Measurements from ENCODE around the gene SUV39H1. TPM values are rescaled to one million over a fixed set of nuclear protein-coding genes. Genes with fewer than 3 reads are reported as not detected.

The SUV39H1 gene
- total and polyA plus RNA-seq, 2 of the 13 experiments (the other 11 are each of a cell fraction or from before 2014, with no cell fraction given) = 5.2 to 10.1 TPM

DNA sequence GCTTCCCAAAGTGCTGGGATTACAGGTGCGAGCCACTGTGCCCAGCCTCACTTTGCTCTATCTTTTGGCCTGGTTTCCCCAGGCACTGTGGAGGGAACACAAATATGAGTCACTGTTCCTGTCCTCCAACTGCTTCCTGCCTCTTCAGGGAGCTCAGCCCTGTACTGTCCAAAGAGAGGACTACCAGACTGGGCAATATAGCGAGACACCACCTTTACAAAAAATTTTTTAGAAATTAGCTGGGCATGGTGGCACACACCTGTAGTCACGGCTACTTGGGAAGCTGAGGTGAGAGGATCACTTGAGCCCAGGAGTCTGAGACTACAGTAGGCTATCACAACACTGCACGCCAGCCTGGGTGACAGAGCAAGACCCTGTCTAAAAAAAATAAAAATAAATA, 29.9 kb upstream of the SUV39H1 start:
- intact Hi-C loops (cut with micrococcal nuclease; ENCODE audit: unreplicated experiment) (no loop called here), in situ Hi-C loops (cut with HindIII; ENCODE audit: extremely low pct_ligation_motif_present, low pct_unique_long_range_greater_than_20kb) (no loop called here)
- Histone ChIP-seq H3K4me3 (replicated peaks in 1 of 3; ENCODE audit: insufficient read depth in 1 of 3, low read depth in 2 of 3, low read length in 3 of 3) (no peak overlapping the region), H3K79me2 (ENCODE audit: insufficient read depth, low read length) (no peaks in the 10 kb centered on the region), H2AFZ (ENCODE audit: low read length) (no peak overlapping the region), H4K20me1 (ENCODE audit: insufficient read depth, low read length) (no peaks in the 10 kb centered on the region), H3K4me1 (ENCODE audit: insufficient read depth, low read length) (peaks cover 13% of the 10 kb centered on the region), H3K9me3 (ENCODE audit: low read length) (no peaks in the 10 kb centered on the region), H3K4me2 (ENCODE audit: low read depth, low read length) (no peak overlapping the region), H3K36me3 (replicated peaks in 1 of 2; ENCODE audit: control insufficient read depth in 1 of 2, insufficient read depth in 2 of 2, low read length in 2 of 2) (no peaks in the 10 kb centered on the region), H3K27me3 (ENCODE audit: control insufficient read depth in 1 of 2, insufficient read depth in 2 of 2, low read length in 2 of 2) (no peaks in the 10 kb centered on the region), H3K27ac (ENCODE audit: extremely low read length, insufficient read depth, low read length) (no peak overlapping the region), H3K9ac (ENCODE audit: insufficient read depth, low read depth, low read length) (no peak overlapping the region)
- DNase-seq (ENCODE audit: low spot score) (no peak), FAIRE-seq (no peak), ATAC-seq (no peak)
- POLR2A ChIA-PET = interaction anchor here (1.6 kb wide), 1 partner anchor 10 kb away, joined by 7 read pairs; no protein-coding TSS in a partner anchor
- no TSS peak for BruUV-seq (replicated peaks)
- TF ChIP-seq KDM5A (IDR thresholded peaks at IDR 0.05; ENCODE audit: borderline replicate concordance, low read length) (no peak), ZNF205 (CRISPR knock-in tag; IDR thresholded peaks at IDR 0.05) (no peak), ZNF121 (CRISPR knock-in tag; IDR thresholded peaks at IDR 0.05) (peak; percentile 66; the same call in 1 of the 2 replicates)
- 100% methylated on average over 2 of the region's 4 CpGs for WGBS (ENCODE audit: low lambda C conversion rate)
- CTCF ChIA-PET (ENCODE audit: low intra/inter-chr PET ratio, low total read pairs) = no interaction called here

DNA sequence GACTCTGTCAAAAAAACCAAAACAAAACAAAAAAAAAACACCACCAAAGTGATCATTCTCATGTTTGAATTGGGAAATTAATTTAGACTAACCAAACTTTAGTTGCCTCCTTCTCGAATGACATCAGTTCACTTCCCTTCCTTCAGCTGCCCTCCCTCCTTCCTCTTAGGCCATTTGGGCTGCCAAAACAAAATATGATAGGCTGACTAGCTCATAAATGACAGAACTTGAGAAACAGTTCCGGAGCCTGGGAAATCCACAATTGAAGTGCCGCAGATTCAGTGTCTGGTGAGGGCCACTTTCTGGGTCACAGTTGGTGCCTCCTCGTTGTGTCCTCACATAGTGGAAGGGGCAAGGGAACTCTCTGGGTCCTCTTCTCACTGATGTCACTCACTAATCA, 29.0 kb upstream of the SUV39H1 start:
- Histone ChIP-seq H3K79me2 (ENCODE audit: insufficient read depth, low read length) (no peaks in the 10 kb centered on the region), H2AFZ (ENCODE audit: low read length) (no peak overlapping the region), H3K9ac (ENCODE audit: insufficient read depth, low read depth, low read length) (no peak overlapping the region), H4K20me1 (ENCODE audit: insufficient read depth, low read length) (no peaks in the 10 kb centered on the region), H3K4me3 (replicated peaks in 1 of 3; ENCODE audit: insufficient read depth in 1 of 3, low read depth in 2 of 3, low read length in 3 of 3) (no peak overlapping the region), H3K9me3 (ENCODE audit: low read length) (no peaks in the 10 kb centered on the region), H3K4me1 (ENCODE audit: insufficient read depth, low read length) (peaks cover 13% of the 10 kb centered on the region), H3K36me3 (replicated peaks in 1 of 2; ENCODE audit: control insufficient read depth in 1 of 2, insufficient read depth in 2 of 2, low read length in 2 of 2) (no peaks in the 10 kb centered on the region), H3K27ac (ENCODE audit: extremely low read length, insufficient read depth, low read length) (no peak overlapping the region), H3K4me2 (ENCODE audit: low read depth, low read length) (peak overlapping the region; percentile 23; the same call in 1 of the 2 replicates), H3K27me3 (ENCODE audit: control insufficient read depth in 1 of 2, insufficient read depth in 2 of 2, low read length in 2 of 2) (no peaks in the 10 kb centered on the region)
- in situ Hi-C loops (cut with HindIII; ENCODE audit: extremely low pct_ligation_motif_present, low pct_unique_long_range_greater_than_20kb) (no loop called here), intact Hi-C loops (cut with micrococcal nuclease; ENCODE audit: unreplicated experiment) (no loop called here)
- POLR2A ChIA-PET = interaction anchor here (1.0 to 1.6 kb wide), 2 partner anchors 9 kb away, joined by 7 read pairs; no protein-coding TSS in a partner anchor
- ATAC-seq = no peak
- no peak for FAIRE-seq
- CTCF ChIA-PET (ENCODE audit: low intra/inter-chr PET ratio, low total read pairs) = no interaction called here
- BruUV-seq (replicated peaks) = no TSS peak
- DNase-seq (ENCODE audit: low spot score) = no peak
- TF ChIP-seq, protein P1, sequence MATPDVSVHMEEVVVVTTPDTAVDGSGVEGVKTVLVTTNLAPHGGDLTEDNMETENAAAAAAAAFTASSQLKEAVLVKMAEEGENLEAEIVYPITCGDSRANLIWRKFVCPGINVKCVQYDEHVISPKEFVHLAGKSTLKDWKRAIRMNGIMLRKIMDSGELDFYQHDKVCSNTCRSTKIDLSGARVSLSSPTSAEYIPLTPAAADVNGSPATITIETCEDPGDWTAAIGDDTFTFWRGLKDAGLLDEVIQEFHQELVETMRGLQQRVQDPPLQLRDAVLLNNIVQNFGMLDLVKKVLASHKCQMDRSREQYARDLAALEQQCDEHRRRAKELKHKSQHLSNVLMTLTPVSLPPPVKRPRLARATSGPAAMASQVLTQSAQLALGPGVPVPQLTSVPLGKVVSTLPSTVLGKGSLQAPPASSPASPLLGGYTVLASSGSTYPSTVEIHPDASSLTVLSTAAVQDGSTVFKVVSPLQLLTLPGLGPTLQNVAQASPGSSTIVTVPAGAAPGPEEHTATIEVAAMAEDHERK (CRISPR knock-in tag; IDR thresholded peaks at IDR 0.05; ENCODE audit: low read depth) = no peak
- no peak for TF ChIP-seq PAX8 (CRISPR knock-in tag; IDR thresholded peaks at IDR 0.05; ENCODE audit: borderline replicate concordance)
- TF ChIP-seq RFX3 (CRISPR knock-in tag; IDR thresholded peaks at IDR 0.05) = no peak
- no peak for TF ChIP-seq MEIS2 (CRISPR knock-in tag; IDR thresholded peaks at IDR 0.05)
- no peak for TF ChIP-seq ZNF746 (CRISPR knock-in tag; IDR thresholded peaks at IDR 0.05)
- no peak for TF ChIP-seq SRSF9 (IDR thresholded peaks at IDR 0.05; ENCODE audit: borderline replicate concordance, insufficient read depth, low read depth, low read length, poor library complexity, severe bottlenecking)
- TF ChIP-seq RARG (CRISPR knock-in tag; IDR thresholded peaks at IDR 0.05; ENCODE audit: low read depth) = no peak
- 6% methylated on average over 3 of the region's 4 CpGs for WGBS (ENCODE audit: low lambda C conversion rate)
